GM18909 (cell line): Measurements from ENCODE around the gene BLOC1S5.
"Not testable (repeated sequence)": the region's sequence is repeated elsewhere in the genome, so short reads cannot be mapped to it uniquely, and the experiment has no call there.

Source experiments
- ATAC-seq: cut with Tn5 transposase; IDR thresholded peaks from one replicate; pipeline ENCODE4 v1.9.1; 2021; ENCODE audit warnings: mild to moderate bottlenecking; ENCODE audit not compliant: unreplicated experiment, poor library complexity

BLOC1S5 gene

GRCh38 chr6:7999201-7999600 is 65.0 kb downstream of the BLOC1S5 start:
- no peak for ATAC-seq

- ATAC-seq, result no peak
Observed at GRCh38 chr6:7998103-7998725, 66.0 kb downstream of the BLOC1S5 start.

- no peak for ATAC-seq
Observed at GRCh38 chr6:7997286-7997685, 66.9 kb downstream of the BLOC1S5 start.

- ATAC-seq, result no peak
Observed at GRCh38 chr6:7996538-7997111, 67.6 kb downstream of the BLOC1S5 start.

GRCh38 chr6:7993952-7994351 is 70.2 kb downstream of the BLOC1S5 start:
- no peak for ATAC-seq

GRCh38 chr6:7993399-7993798 is 70.8 kb downstream of the BLOC1S5 start:
- ATAC-seq, result no peak

- peak; percentile 86 for ATAC-seq
Observed at GRCh38 chr6:7992002-7992815, 72.0 kb downstream of the BLOC1S5 start.

GRCh38 chr6:7991536-7991935 is 72.7 kb downstream of the BLOC1S5 start:
- peak; percentile 37 for ATAC-seq

GRCh38 chr6:7986219-7986618 is 78.0 kb downstream of the BLOC1S5 start:
- ATAC-seq, result no peak

GRCh38 chr6:7983967-7984366 is 80.2 kb downstream of the BLOC1S5 start:
- not testable (repeated sequence) for ATAC-seq

- no peak for ATAC-seq
Observed at GRCh38 chr6:7979831-7980230, 84.4 kb downstream of the BLOC1S5 start.

- ATAC-seq, result peak; percentile 65
Observed at GRCh38 chr6:7978736-7979135, 85.5 kb downstream of the BLOC1S5 start.

- no peak for ATAC-seq
Observed at GRCh38 chr6:7976485-7977056, 87.6 kb downstream of the BLOC1S5 start.

GRCh38 chr6:7975764-7976146 is 88.4 kb downstream of the BLOC1S5 start:
- ATAC-seq, result peak; percentile 55

- ATAC-seq, result peak; percentile 56
Observed at GRCh38 chr6:7974938-7975763, 89.0 kb downstream of the BLOC1S5 start.

GRCh38 chr6:7974565-7974937 is 89.6 kb downstream of the BLOC1S5 start:
- no peak for ATAC-seq

GRCh38 chr6:7973584-7973983 is 90.6 kb downstream of the BLOC1S5 start:
- no peak for ATAC-seq

- ATAC-seq, result no peak
Observed at GRCh38 chr6:7971499-7971898, 92.7 kb downstream of the BLOC1S5 start.

GRCh38 chr6:7970616-7971015 is 93.6 kb downstream of the BLOC1S5 start:
- ATAC-seq, result no peak
